GM12891 (cell line): ENCODE data around the gene DAZAP1.

Source experiments
- DNase-seq: peaks from one replicate; pipeline ENCODE4 v3.0.0; 2011; ENCODE audit warnings: low spot score; ENCODE audit not compliant: insufficient read length
- FAIRE-seq: peaks from 2 replicates; lab custom pipeline; 2011; peaks lifted over from hg19 to GRCh38; lab: Jason Lieb, UNC
- PAX5 ChIP-seq: IDR thresholded peaks from 2 replicates; pipeline ENCODE4 v1.6.1; 2011; ENCODE audit warnings: low read length, moderate library complexity, mild to moderate bottlenecking; ENCODE audit not compliant: insufficient read depth, severe bottlenecking
- POLR2A ChIP-seq: IDR thresholded peaks from 2 replicates; pipeline ENCODE4 v1.6.1; 2011; ENCODE audit warnings: low read depth, low read length, control low read depth
- POLR2AphosphoS5 ChIP-seq: IDR thresholded peaks from 2 replicates; pipeline ENCODE4 v1.6.1; 2011; ENCODE audit warnings: low read depth, low read length, control low read depth
- POU2F2 ChIP-seq: IDR thresholded peaks from 2 replicates; pipeline ENCODE4 v1.6.1; 2011; ENCODE audit warnings: low read depth, mild to moderate bottlenecking, control low read depth, low read length, moderate library complexity
- SPI1 ChIP-seq: IDR thresholded peaks from 2 replicates; pipeline ENCODE4 v1.6.1; 2011; ENCODE audit warnings: low read depth, low read length, control low read depth
- TAF1 ChIP-seq: IDR thresholded peaks from 2 replicates; pipeline ENCODE4 v1.6.1; 2011; ENCODE audit warnings: low read depth, low read length, control low read depth

Gene DAZAP1

DNA sequence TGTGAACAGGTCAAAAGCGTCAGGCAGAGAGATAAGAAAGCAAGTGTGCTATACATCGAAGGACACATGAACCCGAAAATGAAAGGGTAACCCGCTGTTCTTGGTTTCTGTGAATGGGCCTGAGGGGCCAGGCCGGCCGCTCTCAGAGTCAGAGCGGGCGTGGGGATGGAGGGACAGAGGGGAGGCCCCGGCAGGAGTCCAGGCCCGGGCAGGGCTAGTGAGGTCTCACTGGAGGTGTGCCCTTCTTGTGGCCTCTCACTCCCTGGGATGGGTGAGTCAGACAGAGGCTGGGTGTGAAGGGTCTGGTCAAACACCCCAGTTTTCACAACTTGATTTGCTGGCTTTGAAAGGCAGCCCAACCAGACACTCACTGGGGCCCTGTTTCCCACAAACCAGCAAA is 41.1 kb upstream of the DAZAP1 start:
- no peak for TF ChIP-seq SPI1
- no peak for TF ChIP-seq POU2F2
- no peak for TF ChIP-seq POLR2AphosphoS5
- TF ChIP-seq TAF1, result no peak
- no peak for TF ChIP-seq POLR2A
- TF ChIP-seq PAX5, result no peak
- FAIRE-seq (no peak), DNase-seq (no peak)

DNA sequence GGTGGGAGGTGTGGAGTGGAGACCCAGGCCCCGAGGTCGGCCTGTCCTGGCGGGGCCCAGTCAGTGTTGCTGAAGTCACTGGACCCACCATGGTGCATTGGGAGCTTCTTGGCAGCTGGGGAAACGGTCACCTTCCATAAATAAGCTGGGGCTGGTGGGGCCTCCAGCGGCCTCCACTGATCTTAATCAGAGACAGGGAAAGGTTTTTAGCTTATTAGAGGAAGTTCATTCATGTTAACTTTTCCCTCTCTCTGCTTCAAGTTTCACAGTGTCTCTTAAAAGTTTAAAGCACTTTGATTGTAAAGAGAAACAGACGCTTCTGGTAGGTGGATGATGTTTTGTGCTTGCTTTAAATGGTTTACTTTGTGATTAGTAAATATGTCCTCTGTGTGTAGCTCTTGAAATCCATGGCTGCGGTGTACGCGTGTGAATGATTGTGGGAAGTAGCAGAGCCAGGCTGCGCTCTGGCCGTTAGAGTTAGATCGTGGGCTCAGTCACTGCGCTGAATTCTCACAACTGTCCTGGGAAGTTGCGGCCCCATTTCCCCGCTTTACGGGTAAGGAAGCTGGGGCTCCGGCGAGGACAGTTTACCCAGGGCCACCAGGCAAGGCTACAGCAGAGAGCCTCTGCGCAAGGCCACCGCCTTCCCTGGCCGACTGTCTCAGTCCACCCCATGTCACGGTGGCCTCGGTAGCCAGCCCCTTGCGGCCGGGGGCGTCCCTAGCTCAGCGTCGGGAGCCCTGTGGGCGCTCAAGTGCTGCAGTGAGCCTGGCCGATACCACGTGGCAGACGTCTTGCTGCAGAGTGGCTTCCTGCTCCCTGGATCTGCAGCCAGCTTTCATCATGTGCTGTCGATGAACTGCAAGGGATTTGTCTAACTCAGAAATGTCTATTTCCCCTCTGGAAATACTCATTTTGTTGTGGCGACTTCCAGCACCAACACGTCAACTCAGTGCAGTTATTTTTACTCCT is 40.2 kb upstream of the DAZAP1 start:
- FAIRE-seq (no peak), DNase-seq (no peak)
- no peak for TF ChIP-seq SPI1
- TF ChIP-seq TAF1, result no peak
- no peak for TF ChIP-seq POLR2A
- TF ChIP-seq POLR2AphosphoS5, result no peak
- TF ChIP-seq PAX5, result no peak
- TF ChIP-seq POU2F2, result no peak

DNA sequence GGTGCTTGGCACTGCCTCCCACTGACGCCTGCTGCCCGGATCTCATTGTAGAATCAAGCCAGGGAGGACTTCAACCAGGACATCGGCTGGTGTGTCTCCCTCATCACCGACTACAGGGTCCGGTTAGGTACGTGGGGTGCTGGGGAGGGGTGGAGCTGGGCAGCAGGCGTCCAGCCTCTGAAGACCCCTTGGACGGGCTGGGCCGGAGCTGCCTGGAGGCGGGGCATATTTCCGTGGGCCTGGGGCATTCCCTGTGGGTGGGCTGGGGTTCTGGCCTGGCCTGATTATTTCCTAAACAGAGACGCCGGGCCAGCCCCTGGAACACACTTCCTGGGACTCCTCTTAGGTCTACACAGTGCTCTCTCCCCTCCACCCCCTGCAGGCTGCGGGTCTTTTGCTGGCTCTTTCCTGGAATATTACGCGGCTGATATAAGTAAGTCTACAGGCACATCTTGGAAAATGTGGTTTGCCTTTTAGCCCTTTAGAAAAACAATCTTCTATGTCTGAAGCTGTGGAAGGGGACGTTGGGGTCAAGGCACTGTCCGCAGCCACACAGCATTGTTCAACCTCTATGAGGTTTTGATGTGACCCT is 38.1 kb upstream of the DAZAP1 start:
- TF ChIP-seq PAX5 (no peak), SPI1 (no peak)
- no peak for DNase-seq
- FAIRE-seq, result no peak

DNA sequence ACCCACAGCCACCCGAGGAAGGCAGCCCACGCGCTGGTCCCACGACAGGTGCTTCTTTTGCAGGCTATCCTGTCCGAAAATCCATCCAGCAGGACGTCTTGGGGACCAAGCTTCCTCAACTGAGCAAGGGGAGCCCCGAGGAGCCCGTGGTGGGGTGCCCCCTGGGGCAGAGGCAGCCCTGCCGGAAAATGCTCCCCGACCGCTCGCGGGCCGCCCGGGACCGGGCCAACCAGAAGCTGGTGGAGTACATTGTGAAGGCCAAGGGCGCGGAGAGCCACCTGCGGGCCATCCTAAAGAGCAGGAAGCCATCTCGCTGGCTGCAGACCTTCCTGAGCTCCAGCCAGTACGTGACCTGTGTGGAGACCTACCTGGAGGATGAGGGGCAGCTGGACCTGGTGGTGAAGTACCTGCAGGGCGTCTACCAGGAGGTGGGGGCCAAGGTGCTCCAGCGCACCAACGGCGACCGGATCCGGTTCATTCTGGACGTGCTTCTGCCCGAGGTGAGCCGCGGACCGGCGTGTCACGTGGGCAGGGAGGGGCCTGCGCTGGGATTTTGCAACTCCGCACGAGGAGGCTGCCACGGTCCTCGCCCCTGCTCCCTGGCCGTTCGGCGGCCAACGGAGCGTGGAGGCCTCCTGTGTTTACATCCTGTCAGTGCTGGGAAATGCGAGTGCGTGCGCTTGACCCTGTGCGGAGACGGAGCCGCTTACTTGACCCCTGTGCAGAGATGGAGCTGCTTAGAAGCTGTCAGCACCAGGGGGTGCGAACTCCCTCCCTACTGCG is 36.6 kb upstream of the DAZAP1 start:
- DNase-seq (no peak), FAIRE-seq (no peak)
- TF ChIP-seq TAF1, result no peak

DNA sequence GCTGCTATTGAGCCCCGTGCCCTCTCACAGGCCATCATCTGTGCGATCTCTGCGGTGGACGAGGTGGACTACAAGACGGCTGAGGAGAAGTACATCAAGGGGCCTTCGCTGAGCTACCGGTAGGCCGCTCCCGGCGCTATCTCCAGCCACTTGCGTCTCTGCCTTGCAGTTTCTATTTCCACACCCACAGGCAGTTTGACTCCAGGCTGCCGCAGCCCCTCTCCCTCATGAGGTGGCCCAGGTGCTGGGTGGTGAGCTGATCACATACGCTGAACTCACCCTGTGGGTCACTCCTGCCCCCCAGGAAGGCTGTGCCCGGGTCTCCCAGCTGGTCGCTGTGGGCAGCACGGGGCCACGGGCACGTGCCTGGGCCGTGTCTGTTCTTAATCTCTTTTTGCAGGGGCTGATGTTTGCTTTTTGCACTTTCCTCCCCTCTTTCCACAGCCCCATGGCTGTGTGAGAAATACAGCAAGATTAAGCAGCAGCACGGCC is 34.3 kb upstream of the DAZAP1 start:
- DNase-seq (no peak), FAIRE-seq (no peak)
- no peak for TF ChIP-seq PAX5
- TF ChIP-seq TAF1, result no peak
- no peak for TF ChIP-seq POLR2A

DNA sequence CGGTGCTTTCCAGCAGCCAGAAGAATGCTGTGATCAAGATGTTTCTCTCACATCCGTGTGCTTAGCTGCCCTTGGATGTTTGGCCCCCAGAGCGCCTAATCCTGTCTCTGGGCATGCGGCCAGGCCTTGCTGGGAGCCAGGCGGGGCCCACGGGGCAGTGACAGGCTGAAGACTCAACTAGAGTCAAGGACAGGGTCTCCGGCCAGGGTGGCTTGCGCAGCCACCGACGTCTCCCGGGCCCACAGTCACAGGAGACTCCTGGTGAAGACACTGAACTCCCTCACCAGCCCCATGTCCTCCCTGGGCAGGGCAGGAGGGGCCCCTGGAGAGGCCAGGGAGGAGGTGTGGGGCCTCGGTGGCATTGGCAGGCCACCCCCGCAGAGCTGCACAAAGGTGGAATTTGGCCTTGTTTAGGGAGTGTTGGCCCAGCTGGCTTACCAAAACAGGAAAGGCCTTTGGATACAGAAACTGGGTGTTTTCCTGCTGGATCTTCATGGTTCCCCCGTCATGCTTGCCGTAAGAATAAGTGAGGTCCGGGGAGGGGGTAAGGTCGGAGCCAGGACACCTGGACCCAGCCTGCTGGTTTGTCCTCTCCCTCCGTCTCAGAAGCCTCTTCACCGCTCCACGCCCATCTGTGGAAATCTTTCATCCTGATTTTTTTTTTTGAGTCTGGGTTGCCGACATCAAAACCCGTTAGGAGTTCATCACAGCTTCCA is 33.7 kb upstream of the DAZAP1 start:
- FAIRE-seq, result no peak
- DNase-seq, result no peak
- TF ChIP-seq TAF1 (no peak), POU2F2 (no peak), POLR2AphosphoS5 (no peak)

DNA sequence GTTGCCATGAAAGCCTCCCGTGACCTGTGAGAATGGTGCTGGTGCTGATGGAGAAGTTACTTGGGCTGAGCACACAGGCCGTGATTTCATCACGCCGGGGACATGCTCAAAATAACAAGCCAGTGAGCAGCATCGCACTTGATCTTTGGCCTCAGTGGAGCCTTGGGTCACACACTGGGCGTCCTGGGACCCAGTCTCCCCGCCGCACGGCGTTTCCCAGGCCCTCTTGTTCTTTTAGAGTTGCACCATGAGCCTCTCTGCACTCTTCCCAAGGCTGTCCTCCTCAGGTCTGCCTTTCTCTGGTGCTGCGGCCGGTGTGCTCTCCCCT is 33.2 kb upstream of the DAZAP1 start:
- no peak for DNase-seq
- TF ChIP-seq POLR2A, result no peak
- no peak for TF ChIP-seq TAF1
- no peak for TF ChIP-seq PAX5
- no peak for TF ChIP-seq POLR2AphosphoS5
- TF ChIP-seq SPI1, result no peak
- FAIRE-seq, result no peak

DNA sequence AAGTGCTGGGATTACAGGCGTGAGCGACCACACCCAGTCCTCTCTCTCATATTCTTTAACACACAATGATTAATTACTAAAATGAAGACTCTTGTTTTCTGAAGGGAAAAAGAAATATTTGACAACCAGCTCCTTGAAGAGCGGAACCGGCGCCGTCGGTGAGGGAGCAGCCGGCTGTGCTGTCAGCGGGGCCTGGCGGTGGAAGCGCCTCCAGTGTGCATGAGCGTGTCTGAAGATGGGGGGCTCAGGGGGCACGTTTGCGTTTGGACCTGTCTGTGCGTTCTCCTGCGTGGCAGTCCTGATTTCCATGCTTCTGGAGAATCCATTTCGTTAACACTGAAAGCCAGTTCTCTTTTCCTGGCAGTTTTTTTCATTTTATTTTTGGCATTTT is 31.0 kb upstream of the DAZAP1 start:
- FAIRE-seq (no peak), DNase-seq (no peak)
- TF ChIP-seq SPI1 (no peak), POLR2A (no peak), POLR2AphosphoS5 (no peak), POU2F2 (no peak), PAX5 (no peak), TAF1 (no peak)

DNA sequence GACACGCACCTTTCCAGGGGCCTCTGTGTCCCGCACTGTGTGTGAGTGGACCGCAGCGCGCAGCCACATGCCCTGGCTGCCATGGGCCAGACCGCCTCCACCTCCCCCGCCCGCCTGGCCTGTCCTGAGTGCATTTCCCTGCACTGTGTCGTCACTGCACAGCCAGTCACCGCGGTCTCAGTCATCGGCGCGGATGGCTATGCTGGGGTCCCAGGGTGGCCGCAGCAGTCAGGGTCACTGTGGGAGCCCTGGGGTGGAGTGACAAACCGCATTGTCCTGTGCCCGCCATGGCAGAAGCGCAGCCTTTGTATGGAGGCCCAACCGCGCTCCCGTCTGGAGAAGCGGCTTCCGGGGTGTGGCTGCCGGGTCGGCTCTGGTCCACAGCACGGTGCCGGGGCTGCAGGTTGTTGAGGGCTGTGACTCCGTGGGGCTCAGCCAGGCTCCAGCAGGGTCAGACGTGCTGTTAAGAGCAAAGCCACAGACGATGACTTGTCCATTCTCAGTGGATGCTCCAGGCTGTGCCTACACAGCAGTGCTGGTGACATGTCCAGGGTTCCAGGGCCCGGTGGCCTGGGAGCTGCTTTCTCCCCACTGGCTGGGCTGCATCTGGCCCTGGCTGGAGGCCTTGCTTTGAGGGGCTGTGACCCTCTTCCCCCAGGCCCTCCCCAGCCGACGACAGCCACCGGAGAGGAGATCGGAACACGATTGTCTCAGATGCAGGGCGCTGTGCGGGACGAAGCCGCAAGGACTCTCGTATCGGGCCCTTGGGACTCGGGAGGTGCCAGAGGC is 30.0 kb upstream of the DAZAP1 start:
- DNase-seq (no peak), FAIRE-seq (no peak)

More for the DNA sequence above, 30.0 kb upstream of the DAZAP1 start:
- TF ChIP-seq POLR2A (no peak), POU2F2 (no peak), PAX5 (no peak), POLR2AphosphoS5 (no peak), TAF1 (no peak), SPI1 (no peak)
